ENCODE data around the gene ELANE. TPM values are rescaled to one million over a fixed set of nuclear protein-coding genes. Genes with fewer than 3 reads are reported as not detected.
A peak's percentile ranks its signal among the peaks of the same experiment; 100 is the strongest.
"Not testable (repeated sequence)": the region's sequence is repeated elsewhere in the genome, so short reads cannot be mapped to it uniquely, and the experiment has no call there.

ELANE gene
- total RNA-seq, 2 donors from 2014 or later, result not detected

- H3K4me1 Mint-ChIP-seq, result peaks cover 7% of the 10 kb centered on the region
- ATAC-seq (no peak), DNase-seq (no peak)
- no peak within 1 kb of the TSS for H3K4me3 Mint-ChIP-seq
- no peaks in the 10 kb centered on the region for H3K9me3 ChIP-seq (ENCODE audit: control insufficient read depth, low read length, poor library complexity, severe bottlenecking)
- H3K36me3 Mint-ChIP-seq (ENCODE audit: low read depth), result peaks cover 4% of the 10 kb centered on the region
- peaks cover 36% of the 10 kb centered on the region for H3K27me3 Mint-ChIP-seq
- H3K27ac Mint-ChIP-seq, result no peak within 1 kb of the TSS
Measured at GRCh38 chr19:840519-841206, 11.4 kb upstream of the ELANE start, which contains the start of gene PRTN3. Gene PRTN3 (plus strand): TSS chr19:840999. CDS start chr19:841009, 10 bp downstream.

- not testable (repeated sequence) for H3K36me3 Mint-ChIP-seq (ENCODE audit: low read depth); ATAC-seq; H3K4me1 Mint-ChIP-seq; H3K4me3 Mint-ChIP-seq; DNase-seq; H3K9me3 ChIP-seq (ENCODE audit: control insufficient read depth, low read length, poor library complexity, severe bottlenecking); H3K27ac Mint-ChIP-seq
- peaks cover 29% of the 10 kb centered on the region for H3K27me3 Mint-ChIP-seq
Measured at GRCh38 chr19:842802-843179, 9.3 kb upstream of the ELANE start.

DNA sequence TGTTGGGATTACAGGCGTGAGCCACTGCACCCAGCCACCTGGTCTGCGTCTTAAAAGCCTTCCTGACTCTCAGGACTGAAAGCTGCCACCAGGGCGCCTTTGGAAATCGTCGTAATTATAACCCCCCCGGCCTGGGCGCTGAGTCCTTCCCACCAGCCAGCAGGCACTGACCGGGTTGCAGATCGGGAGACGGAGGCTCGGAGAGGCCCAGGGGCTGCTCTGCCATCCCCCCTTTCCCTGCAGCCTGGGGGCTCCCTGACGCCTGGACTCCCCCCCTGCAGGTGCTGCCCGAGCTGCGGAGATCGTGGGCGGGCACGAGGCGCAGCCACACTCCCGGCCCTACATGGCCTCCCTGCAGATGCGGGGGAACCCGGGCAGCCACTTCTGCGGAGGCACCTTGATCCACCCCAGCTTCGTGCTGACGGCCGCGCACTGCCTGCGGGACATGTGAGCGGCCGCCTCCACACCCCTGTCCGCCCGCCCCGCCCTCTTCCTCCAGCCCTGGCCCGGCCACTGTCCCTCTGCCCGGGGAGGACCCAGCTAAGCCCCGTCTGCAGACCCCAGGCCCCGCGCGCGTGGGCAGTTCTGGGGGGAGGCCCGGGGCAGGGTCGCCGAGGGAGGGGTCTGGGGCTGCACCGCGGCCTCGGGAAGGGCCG, 8.8 kb upstream of the ELANE start:
- Mint-ChIP-seq H3K27ac (no peak overlapping the region), H3K36me3 (ENCODE audit: low read depth) (peaks cover 3% of the 10 kb centered on the region), H3K4me1 (peaks cover 5% of the 10 kb centered on the region), H3K4me3 (no peak overlapping the region), H3K27me3 (peaks cover 29% of the 10 kb centered on the region)
- ATAC-seq, result no peak
- no peaks in the 10 kb centered on the region for H3K9me3 ChIP-seq (ENCODE audit: control insufficient read depth, low read length, poor library complexity, severe bottlenecking)
- no peak for DNase-seq

DNA sequence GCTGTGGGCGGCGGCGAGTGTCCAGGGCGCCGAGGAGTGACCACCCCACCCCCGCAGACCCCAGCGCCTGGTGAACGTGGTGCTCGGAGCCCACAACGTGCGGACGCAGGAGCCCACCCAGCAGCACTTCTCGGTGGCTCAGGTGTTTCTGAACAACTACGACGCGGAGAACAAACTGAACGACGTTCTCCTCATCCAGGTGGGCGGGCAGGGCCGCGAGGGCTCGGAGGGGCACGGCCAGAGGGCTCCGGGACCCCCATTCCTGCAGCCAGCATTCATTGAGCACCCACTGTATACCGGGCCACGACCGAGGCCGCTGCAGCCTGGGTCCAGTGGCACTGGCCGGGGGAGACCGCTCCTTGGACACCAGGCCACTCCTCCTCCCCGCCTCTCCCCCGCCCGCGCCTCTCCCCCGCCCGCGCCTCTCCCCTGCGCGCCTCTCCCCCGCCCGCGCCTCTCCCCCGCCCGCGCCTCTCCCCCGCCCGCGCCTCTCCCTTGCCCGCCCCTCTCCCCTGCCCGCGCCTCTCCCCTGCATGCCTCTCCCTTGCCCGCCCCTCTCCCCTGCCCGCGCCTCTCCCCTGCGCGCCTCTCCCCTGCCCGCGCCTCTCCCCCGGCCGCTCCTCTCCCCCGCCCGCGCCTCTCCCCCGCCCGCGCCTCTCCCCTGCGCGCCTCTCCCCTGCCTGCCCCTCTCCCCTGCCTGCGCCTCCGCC, 8.1 kb upstream of the ELANE start:
- H3K4me3 Mint-ChIP-seq, result peak overlapping the region; percentile 75
- no peaks in the 10 kb centered on the region for H3K9me3 ChIP-seq (ENCODE audit: control insufficient read depth, low read length, poor library complexity, severe bottlenecking)
- DNase-seq (no peak), ATAC-seq (no peak)
- no peak overlapping the region for H3K27ac Mint-ChIP-seq
- peaks cover 3% of the 10 kb centered on the region for H3K36me3 Mint-ChIP-seq (ENCODE audit: low read depth)
- H3K4me1 Mint-ChIP-seq, result peaks cover 5% of the 10 kb centered on the region
- peaks cover 29% of the 10 kb centered on the region for H3K27me3 Mint-ChIP-seq

GRCh38 chr19:844546-844971, 7.5 kb upstream of the ELANE start:
- Mint-ChIP-seq H3K27ac (no peak overlapping the region), H3K4me3 (peak overlapping the region; percentile 75), H3K4me1 (peaks cover 5% of the 10 kb centered on the region), H3K27me3 (peaks cover 31% of the 10 kb centered on the region), H3K36me3 (ENCODE audit: low read depth) (peaks cover 3% of the 10 kb centered on the region)
- H3K9me3 ChIP-seq (ENCODE audit: control insufficient read depth, low read length, poor library complexity, severe bottlenecking), result no peaks in the 10 kb centered on the region
- DNase-seq (no peak), ATAC-seq (peak; percentile 37)

DNA sequence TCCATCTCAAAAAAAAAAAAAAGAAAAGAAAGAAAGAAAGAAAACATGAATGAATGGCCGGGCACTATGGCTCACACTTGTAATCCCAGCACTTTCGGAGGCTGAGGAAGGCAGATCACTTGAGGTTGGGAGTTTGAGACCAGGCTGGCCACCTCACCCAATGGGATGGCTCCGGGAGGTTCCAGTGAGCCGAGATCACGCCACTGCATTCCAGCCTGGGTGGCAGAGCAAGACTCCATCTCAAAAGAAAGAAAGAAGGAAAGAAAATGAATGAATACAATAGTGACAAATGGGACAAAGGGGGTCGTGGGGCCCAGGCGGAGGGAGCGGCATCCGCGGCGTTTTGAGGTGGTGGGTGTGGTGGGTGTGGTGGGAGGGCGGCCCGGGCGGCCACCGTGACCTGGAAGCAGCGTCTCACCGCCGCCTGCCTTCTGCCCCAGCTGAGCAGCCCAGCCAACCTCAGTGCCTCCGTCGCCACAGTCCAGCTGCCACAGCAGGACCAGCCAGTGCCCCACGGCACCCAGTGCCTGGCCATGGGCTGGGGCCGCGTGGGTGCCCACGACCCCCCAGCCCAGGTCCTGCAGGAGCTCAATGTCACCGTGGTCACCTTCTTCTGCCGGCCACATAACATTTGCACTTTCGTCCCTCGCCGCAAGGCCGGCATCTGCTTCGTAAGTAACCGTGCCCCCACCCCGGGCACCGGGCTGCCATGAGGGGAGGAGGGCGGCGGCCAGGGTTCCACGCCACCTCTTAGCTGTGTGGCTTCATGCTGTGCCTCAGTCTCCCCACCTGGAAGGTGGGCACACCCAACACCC, 6.2 kb upstream of the ELANE start:
- Mint-ChIP-seq H3K27ac (no peak overlapping the region), H3K4me1 (peaks cover 5% of the 10 kb centered on the region), H3K36me3 (ENCODE audit: low read depth) (peaks cover 3% of the 10 kb centered on the region), H3K4me3 (peak overlapping the region; percentile 45), H3K27me3 (peaks cover 34% of the 10 kb centered on the region)
- no peaks in the 10 kb centered on the region for H3K9me3 ChIP-seq (ENCODE audit: control insufficient read depth, low read length, poor library complexity, severe bottlenecking)
- ATAC-seq, result no peak
- DNase-seq, result no peak

DNA sequence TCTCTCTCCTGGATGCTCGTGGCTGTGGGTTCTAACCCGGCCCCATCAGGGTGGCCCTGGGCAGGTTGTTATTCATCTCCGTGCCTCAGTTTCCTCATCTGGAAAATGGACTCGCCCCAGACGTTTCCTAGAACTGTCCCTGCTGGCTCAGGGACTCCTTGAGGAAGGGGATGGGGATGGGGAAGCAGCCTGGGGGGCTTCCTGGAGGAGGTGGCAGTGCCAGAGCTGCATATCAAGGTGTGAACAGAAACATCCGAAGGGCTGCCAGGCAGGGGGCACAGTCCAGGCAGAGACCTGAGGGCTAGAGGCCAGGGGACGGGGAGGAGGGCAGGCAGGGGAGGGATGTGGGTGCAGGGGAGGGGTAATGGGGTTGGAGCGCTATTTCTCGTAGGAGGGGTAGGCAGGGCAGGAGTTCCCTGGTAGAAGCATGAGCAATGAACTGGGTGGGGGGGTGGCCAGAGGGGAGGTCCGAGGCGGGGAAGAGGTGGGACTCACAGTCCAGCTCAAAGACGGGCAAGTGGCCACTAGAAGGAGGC, 3.6 kb upstream of the ELANE start:
- no peak for DNase-seq
- no peak overlapping the region for H3K4me3 Mint-ChIP-seq
- no peaks in the 10 kb centered on the region for H3K9me3 ChIP-seq (ENCODE audit: control insufficient read depth, low read length, poor library complexity, severe bottlenecking)
- H3K27me3 Mint-ChIP-seq, result peaks cover 24% of the 10 kb centered on the region
- no peak overlapping the region for H3K27ac Mint-ChIP-seq
- H3K36me3 Mint-ChIP-seq (ENCODE audit: low read depth), result peaks cover 3% of the 10 kb centered on the region
- peaks cover 5% of the 10 kb centered on the region for H3K4me1 Mint-ChIP-seq
- ATAC-seq, result no peak

- H3K9me3 ChIP-seq (ENCODE audit: control insufficient read depth, low read length, poor library complexity, severe bottlenecking); H3K27ac Mint-ChIP-seq; DNase-seq; H3K36me3 Mint-ChIP-seq (ENCODE audit: low read depth); H3K4me1 Mint-ChIP-seq; H3K4me3 Mint-ChIP-seq; ATAC-seq: not testable (repeated sequence)
- H3K27me3 Mint-ChIP-seq, result peaks cover 24% of the 10 kb centered on the region
Measured at GRCh38 chr19:849195-849594, 2.9 kb upstream of the ELANE start.

DNA sequence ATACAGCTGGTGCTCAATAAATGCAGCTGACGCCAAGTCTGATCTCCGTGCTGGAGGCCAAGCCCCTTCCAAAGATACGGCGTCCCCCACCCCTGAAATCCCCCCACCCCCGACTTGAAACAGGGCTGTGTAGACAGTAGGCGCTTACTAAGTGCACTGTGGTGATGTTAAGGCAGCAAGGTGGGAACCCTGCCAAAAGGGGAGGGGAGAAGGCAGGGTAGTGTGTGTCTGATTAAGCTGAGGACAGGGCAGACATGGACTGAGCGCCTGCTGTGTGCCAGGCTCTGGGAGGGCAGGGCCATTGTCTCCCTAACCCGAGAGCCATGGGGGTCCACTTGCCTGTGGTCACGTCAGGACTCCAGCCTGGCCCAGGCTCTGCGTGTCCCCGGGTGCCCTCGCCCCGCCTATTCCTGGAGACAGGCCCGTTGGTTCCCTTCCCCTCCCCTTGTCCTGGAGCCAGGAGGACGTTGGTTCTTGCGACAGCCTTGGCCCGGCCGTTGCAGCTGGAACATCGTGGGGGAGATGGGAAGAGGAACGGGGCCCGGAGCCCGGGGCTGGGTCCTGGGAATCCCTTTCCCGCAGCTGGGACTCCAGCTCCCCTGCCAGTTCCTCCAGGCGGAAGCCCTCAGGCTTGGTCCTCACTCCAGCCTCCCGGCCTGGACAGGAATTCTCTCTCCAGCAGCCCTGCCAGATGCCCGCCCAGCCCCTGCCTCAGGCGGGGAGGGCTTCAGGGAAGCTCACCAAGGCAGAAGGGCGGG, 1.7 kb upstream of the ELANE start:
- ATAC-seq (no peak), DNase-seq (no peak)
- H3K27ac Mint-ChIP-seq, result no peak overlapping the region
- H3K27me3 Mint-ChIP-seq, result peaks cover 18% of the 10 kb centered on the region
- H3K4me3 Mint-ChIP-seq, result no peak overlapping the region
- H3K9me3 ChIP-seq (ENCODE audit: control insufficient read depth, low read length, poor library complexity, severe bottlenecking), result no peaks in the 10 kb centered on the region
- H3K36me3 Mint-ChIP-seq (ENCODE audit: low read depth), result peaks cover 3% of the 10 kb centered on the region
- H3K4me1 Mint-ChIP-seq, result peaks cover 2% of the 10 kb centered on the region

DNA sequence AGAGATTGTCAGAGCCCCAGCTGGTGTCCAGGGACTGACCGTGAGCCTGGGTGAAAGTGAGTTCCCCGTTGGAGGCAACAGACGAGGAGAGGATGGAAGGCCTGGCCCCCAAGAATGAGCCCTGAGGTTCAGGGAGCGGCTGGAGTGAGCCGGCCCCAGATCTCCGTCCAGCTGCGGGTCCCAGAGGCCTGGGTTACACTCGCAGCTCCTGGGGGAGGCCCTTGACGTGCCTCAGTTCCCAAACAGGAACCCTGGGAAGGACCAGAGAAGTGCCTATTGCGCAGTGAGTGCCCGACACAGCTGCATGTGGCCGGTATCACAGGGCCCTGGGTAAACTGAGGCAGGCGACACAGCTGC, 1.1 kb upstream of the ELANE start:
- peaks cover 2% of the 10 kb centered on the region for H3K4me1 Mint-ChIP-seq
- H3K27ac Mint-ChIP-seq, result no peak overlapping the region
- peaks cover 12% of the 10 kb centered on the region for H3K27me3 Mint-ChIP-seq
- no peak overlapping the region for H3K4me3 Mint-ChIP-seq
- ATAC-seq (no peak), DNase-seq (no peak)
- peaks cover 3% of the 10 kb centered on the region for H3K36me3 Mint-ChIP-seq (ENCODE audit: low read depth)
- no peaks in the 10 kb centered on the region for H3K9me3 ChIP-seq (ENCODE audit: control insufficient read depth, low read length, poor library complexity, severe bottlenecking)

DNA sequence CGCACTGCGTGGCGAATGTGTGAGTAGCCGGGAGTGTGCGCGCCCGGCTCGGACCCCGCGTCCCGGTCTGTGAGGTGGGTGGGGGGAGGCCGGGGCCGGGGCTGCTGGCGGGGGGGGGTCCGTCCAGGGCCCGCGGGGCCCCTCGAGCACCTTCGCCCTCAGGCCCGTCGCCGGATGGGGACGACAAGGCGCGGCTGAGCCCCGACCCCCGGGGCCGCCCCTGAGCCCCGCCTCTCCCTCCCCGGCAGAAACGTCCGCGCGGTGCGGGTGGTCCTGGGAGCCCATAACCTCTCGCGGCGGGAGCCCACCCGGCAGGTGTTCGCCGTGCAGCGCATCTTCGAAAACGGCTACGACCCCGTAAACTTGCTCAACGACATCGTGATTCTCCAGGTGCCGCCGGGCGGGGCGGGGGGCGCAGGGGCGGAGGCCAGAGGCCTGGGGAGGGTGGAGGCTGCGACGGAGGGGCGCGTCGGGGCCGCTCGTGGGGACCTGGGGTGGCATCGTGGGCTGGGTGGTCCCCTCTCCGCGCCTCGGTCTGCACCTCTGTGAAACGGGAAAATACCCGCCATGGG, 997 bp downstream of the ELANE start:
- Mint-ChIP-seq H3K36me3 (ENCODE audit: low read depth) (no peaks in the 10 kb centered on the region), H3K4me1 (peaks cover 3% of the 10 kb centered on the region), H3K27me3 (peaks cover 5% of the 10 kb centered on the region), H3K4me3 (no peak overlapping the region), H3K27ac (no peak overlapping the region)
- DNase-seq (no peak), ATAC-seq (no peak)
- H3K9me3 ChIP-seq (ENCODE audit: control insufficient read depth, low read length, poor library complexity, severe bottlenecking), result no peaks in the 10 kb centered on the region

- H3K27me3 Mint-ChIP-seq; H3K36me3 Mint-ChIP-seq (ENCODE audit: low read depth); DNase-seq; H3K27ac Mint-ChIP-seq; ATAC-seq; H3K4me1 Mint-ChIP-seq; H3K9me3 ChIP-seq (ENCODE audit: control insufficient read depth, low read length, poor library complexity, severe bottlenecking); H3K4me3 Mint-ChIP-seq: not testable (repeated sequence)
Measured at GRCh38 chr19:853614-854220, 1.6 kb downstream of the ELANE start.
